GM19324 (cell line): ENCODE data around the gene HDAC4.

ENCODE experiments used
- ATAC-seq: cut with Tn5 transposase; IDR thresholded peaks from one replicate; pipeline ENCODE4 v1.9.1; 2021; ENCODE audit warnings: mild to moderate bottlenecking, moderate library complexity; ENCODE audit not compliant: unreplicated experiment, low FRiP score

HDAC4 gene

DNA sequence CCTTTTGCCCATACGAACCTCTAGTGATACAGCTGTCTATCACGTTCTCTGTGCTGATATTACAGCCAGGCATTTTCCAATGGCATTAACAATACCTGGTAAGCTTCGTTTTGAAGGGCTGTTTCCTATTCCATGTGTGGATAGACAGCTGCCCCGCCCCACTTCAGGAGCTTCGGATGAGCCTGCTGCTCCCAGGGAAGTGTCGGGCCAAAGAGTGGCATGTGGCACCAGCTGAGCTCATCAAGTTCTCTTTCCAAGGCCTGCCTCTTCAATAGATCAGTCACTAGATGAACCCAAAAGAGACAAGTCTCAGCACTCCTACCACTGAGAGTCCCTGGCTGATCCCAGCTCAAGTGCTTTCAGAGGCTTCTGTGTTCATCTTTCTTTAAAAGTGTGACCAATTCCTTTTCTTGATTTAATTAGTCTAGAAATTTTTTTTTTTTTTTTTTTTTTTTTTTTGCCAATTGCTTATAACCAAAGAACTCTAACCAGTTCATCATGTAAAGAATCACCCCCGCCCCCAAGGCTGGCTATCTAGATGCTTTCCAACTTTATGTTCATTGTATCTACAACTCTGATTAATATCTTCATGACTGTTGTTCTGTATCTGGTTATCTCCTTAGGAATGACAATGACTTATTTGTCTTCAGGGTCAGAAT lies 46.6 kb downstream of the HDAC4 start:
- ATAC-seq: no peak

DNA sequence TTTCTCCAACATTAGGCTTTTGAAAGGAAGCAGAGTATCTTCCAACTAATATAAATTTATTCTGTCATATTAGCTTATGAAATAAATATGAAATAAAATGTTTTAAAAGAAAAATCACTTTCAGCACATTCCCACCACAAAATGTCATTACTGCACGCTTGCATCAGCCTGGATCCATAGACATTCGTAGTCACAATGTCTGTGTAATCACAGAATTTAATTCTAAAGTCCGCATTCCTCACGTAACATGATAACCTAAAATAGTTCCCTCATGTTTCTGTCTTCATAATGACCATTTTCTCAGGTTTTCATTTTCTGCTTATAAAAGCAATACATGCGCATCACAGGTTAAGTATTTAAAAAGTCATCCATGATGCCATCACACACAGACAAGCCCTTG lies 47.1 kb downstream of the HDAC4 start:
- ATAC-seq: no peak

GRCh38 chr2:239351687-239352086 lies 49.1 kb downstream of the HDAC4 start:
- no peak for ATAC-seq

DNA sequence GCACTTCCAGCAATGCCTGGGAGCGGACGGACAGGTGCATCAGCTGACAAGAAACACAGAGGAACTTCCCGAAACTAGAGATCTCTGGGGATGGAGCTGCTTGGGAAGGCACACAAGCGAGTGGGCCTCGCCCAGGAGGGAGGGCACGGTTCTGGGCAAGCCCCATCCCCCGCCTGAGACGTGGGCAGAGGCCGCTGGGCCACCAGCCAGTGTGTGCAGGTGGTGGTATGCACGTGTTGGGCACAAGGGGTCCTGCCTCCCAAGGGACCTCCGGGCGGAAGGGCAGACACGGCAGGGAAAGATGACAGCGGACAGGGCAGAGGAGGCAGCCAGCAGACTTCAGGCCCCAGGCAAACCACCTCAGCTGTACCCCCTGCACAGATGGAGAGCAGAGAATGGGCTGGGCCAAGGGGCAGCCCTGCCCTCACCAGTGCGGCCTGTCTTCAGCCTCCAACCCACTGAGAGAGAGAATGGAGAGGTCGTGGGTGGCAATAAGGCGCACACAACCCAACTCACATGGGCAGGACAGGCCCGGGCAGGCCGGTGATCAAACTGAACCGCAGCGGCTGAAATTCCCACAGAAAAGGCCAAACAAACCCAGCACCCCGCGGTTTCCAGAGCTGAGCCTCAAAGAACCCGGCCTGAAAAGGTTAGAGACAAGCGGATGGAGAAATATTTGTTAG lies 51.2 kb downstream of the HDAC4 start:
- ATAC-seq: no peak

- ATAC-seq: no peak
Measured at GRCh38 chr2:239348563-239349452, 52.0 kb downstream of the HDAC4 start.

DNA sequence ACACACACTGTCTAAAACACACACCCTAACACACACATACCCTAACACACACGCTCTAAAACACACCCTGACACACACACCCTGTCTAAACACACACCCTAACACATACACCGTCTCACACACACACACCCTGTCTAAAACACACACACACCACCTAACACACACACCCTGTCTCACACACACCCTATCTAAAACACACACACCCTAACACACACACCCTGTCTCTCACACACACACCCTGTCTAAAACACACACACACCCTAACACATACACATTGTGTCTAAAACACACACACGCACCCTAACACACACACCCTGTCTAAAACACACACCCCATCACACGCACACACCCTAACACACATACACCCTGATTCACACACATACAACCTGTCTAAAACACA lies 54.1 kb downstream of the HDAC4 start:
- ATAC-seq: no peak

- ATAC-seq: no peak
Measured at GRCh38 chr2:239345251-239345650, 55.6 kb downstream of the HDAC4 start.

- ATAC-seq: no peak
Measured at GRCh38 chr2:239344857-239345216, 56.0 kb downstream of the HDAC4 start.

- ATAC-seq: no peak
Measured at GRCh38 chr2:239343946-239344856, 56.6 kb downstream of the HDAC4 start.

GRCh38 chr2:239343460-239343859 lies 57.4 kb downstream of the HDAC4 start:
- ATAC-seq: no peak

- ATAC-seq: no peak
Measured at GRCh38 chr2:239341840-239342239, 59.0 kb downstream of the HDAC4 start.

GRCh38 chr2:239341146-239341732 lies 59.6 kb downstream of the HDAC4 start:
- no peak for ATAC-seq

GRCh38 chr2:239339726-239340601 lies 60.9 kb downstream of the HDAC4 start:
- ATAC-seq: no peak

- no peak for ATAC-seq
Measured at GRCh38 chr2:239339241-239339640, 61.6 kb downstream of the HDAC4 start.

- ATAC-seq: no peak
Measured at GRCh38 chr2:239337877-239338484, 62.8 kb downstream of the HDAC4 start.

DNA sequence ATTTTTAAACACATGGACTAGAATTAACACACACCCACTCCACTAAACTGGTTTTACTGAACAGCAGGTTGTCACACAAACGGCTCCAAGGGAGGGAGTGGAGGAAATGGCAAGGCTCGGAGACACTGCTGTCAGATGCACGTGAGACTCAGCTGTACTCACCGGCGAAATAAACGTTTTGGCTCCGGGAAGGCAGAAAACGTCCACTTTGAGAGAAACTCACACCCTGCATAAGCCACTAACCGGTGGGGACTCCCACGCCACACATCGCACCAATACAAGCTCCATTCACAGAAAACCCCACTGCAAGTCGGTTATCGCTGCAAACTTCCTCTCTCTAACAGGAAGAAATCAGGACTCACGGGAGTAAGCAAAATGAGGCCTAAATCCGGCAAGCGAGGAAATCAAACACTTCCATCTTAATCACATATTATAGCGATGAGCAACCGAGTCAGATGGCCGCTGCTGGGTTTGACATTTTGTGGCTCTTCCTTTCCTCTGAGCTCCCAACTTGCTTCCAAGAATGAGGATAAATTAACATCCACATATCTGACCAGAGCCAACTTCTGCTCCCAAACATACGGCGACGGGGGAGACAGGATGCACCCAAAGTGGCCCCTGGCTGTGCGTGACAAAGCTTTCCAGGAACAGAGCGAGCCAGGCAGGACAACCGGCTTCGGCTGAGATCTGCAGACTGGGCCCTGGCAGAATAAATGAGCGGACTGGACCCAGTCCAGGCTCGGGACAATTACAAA lies 63.5 kb downstream of the HDAC4 start:
- no peak for ATAC-seq

- ATAC-seq: no peak
Measured at GRCh38 chr2:239331560-239331959, 69.3 kb downstream of the HDAC4 start.

GRCh38 chr2:239330836-239331235 lies 70.0 kb downstream of the HDAC4 start:
- no peak for ATAC-seq
